ENCODE results near the gene WAC. TPM values are rescaled to one million over a fixed set of nuclear protein-coding genes. Genes with fewer than 3 reads are reported as not detected.

Gene WAC
- total and polyA plus RNA-seq, 4 donors: 27.0 to 227 (median 60.2) TPM

- Histone ChIP-seq H3K36me3 (ENCODE audit: control insufficient read depth in 4 of 4, insufficient read depth in 4 of 4, low read length in 4 of 4) (peaks cover 10 to 43% (median 28%) of the 10 kb centered on the region in 4 donors), H3K27ac (ENCODE audit: low read depth in 1 of 2, low read length in 1 of 2) (no peak overlapping the region), H3K9me3 (ENCODE audit: control insufficient read depth in 4 of 4, insufficient read depth in 3 of 4, low read length in 3 of 4) (no peaks in the 10 kb centered on the region), H3K4me1 (ENCODE audit: control insufficient read depth in 5 of 5, insufficient read depth in 5 of 5, low read length in 5 of 5) (peaks cover 0 to 22% (median 11%) of the 10 kb centered on the region in 5 donors), H3K4me3 (no peak overlapping the region), H3K27me3 (ENCODE audit: control insufficient read depth in 3 of 3, insufficient read depth in 3 of 3, low read length in 2 of 3) (no peaks in the 10 kb centered on the region), H3K9ac (ENCODE audit: insufficient read depth in 1 of 2, low read length in 2 of 2) (no peak overlapping the region)
- WGBS, 2 donors: 8 to 9% methylated on average over 1 of the region's 1 CpG
- peak in 2 of 3 donors; percentile 59 to 71 for DNase-seq
- ATAC-seq (ENCODE audit: insufficient read depth, low FRiP score): peak; percentile 43
- peak; percentile 4 for TF ChIP-seq CTCF (IDR thresholded peaks at IDR 0.05; ENCODE audit: control extremely low read depth, extremely low read depth)
Measured at GRCh38 chr10:28587970-28588290, 55.0 kb downstream of the WAC start.

- DNase-seq (no peak), ATAC-seq (ENCODE audit: insufficient read depth, low FRiP score) (no peak)
- WGBS, 2 donors: 93 to 97% methylated on average over 1 of the region's 1 CpG
- peaks cover 8 to 40% (median 18%) of the 10 kb centered on the region in 4 donors for H3K36me3 ChIP-seq (ENCODE audit: control insufficient read depth in 4 of 4, insufficient read depth in 4 of 4, low read length in 4 of 4)
- no peak overlapping the region for H3K4me3 ChIP-seq
- no peak for TF ChIP-seq CTCF (IDR thresholded peaks at IDR 0.05; ENCODE audit: control extremely low read depth, extremely low read depth)
- no peak overlapping the region for H3K9ac ChIP-seq (ENCODE audit: insufficient read depth in 1 of 2, low read length in 2 of 2)
- no peaks in the 10 kb centered on the region for H3K9me3 ChIP-seq (ENCODE audit: control insufficient read depth in 4 of 4, insufficient read depth in 3 of 4, low read length in 3 of 4)
- peaks cover 1 to 11% (median 6%) of the 10 kb centered on the region in 5 donors for H3K4me1 ChIP-seq (ENCODE audit: control insufficient read depth in 5 of 5, insufficient read depth in 5 of 5, low read length in 5 of 5)
- H3K27ac ChIP-seq (ENCODE audit: low read depth in 1 of 2, low read length in 1 of 2): no peak overlapping the region
- no peaks in the 10 kb centered on the region for H3K27me3 ChIP-seq (ENCODE audit: control insufficient read depth in 3 of 3, insufficient read depth in 3 of 3, low read length in 2 of 3)
Measured at GRCh38 chr10:28592953-28593352, 60.0 kb downstream of the WAC start.

GRCh38 chr10:28593811-28594210 is 60.9 kb downstream of the WAC start:
- no peak overlapping the region for H3K27ac ChIP-seq (ENCODE audit: low read depth in 1 of 2, low read length in 1 of 2)
- H3K36me3 ChIP-seq (ENCODE audit: control insufficient read depth in 4 of 4, insufficient read depth in 4 of 4, low read length in 4 of 4): peaks cover 8 to 43% (median 18%) of the 10 kb centered on the region in 4 donors
- H3K9me3 ChIP-seq (ENCODE audit: control insufficient read depth in 4 of 4, insufficient read depth in 3 of 4, low read length in 3 of 4): no peaks in the 10 kb centered on the region
- no peak overlapping the region for H3K9ac ChIP-seq (ENCODE audit: insufficient read depth in 1 of 2, low read length in 2 of 2)
- peaks cover 0 to 10% (median 1%) of the 10 kb centered on the region in 5 donors for H3K4me1 ChIP-seq (ENCODE audit: control insufficient read depth in 5 of 5, insufficient read depth in 5 of 5, low read length in 5 of 5)
- TF ChIP-seq CTCF (IDR thresholded peaks at IDR 0.05; ENCODE audit: control extremely low read depth, extremely low read depth): no peak
- no peaks in the 10 kb centered on the region for H3K27me3 ChIP-seq (ENCODE audit: control insufficient read depth in 3 of 3, insufficient read depth in 3 of 3, low read length in 2 of 3)
- H3K4me3 ChIP-seq: no peak overlapping the region
- ATAC-seq (ENCODE audit: insufficient read depth, low FRiP score): no peak
- no peak for DNase-seq
- 68 to 84% methylated on average over 2 of the region's 2 CpGs for WGBS, 2 donors

GRCh38 chr10:28594406-28594805 is 61.5 kb downstream of the WAC start:
- H3K27ac ChIP-seq (ENCODE audit: low read depth in 1 of 2, low read length in 1 of 2): no peak overlapping the region
- TF ChIP-seq CTCF (IDR thresholded peaks at IDR 0.05; ENCODE audit: control extremely low read depth, extremely low read depth): no peak

More at GRCh38 chr10:28594406-28594805, 61.5 kb downstream of the WAC start:
- H3K9me3 ChIP-seq (ENCODE audit: control insufficient read depth in 4 of 4, insufficient read depth in 3 of 4, low read length in 3 of 4): no peaks in the 10 kb centered on the region
- no peak overlapping the region for H3K9ac ChIP-seq (ENCODE audit: insufficient read depth in 1 of 2, low read length in 2 of 2)
- H3K4me1 ChIP-seq (ENCODE audit: control insufficient read depth in 5 of 5, insufficient read depth in 5 of 5, low read length in 5 of 5): peaks cover 0 to 14% (median 1%) of the 10 kb centered on the region in 5 donors
- H3K36me3 ChIP-seq (ENCODE audit: control insufficient read depth in 4 of 4, insufficient read depth in 4 of 4, low read length in 4 of 4): peaks cover 8 to 43% (median 20%) of the 10 kb centered on the region in 4 donors
- H3K27me3 ChIP-seq (ENCODE audit: control insufficient read depth in 3 of 3, insufficient read depth in 3 of 3, low read length in 2 of 3): no peaks in the 10 kb centered on the region
- ATAC-seq (ENCODE audit: insufficient read depth, low FRiP score) (no peak), DNase-seq (no peak)
- H3K4me3 ChIP-seq: no peak overlapping the region
- 89 to 91% methylated on average over 5 of the region's 5 CpGs for WGBS, 2 donors
